ENCODE results near the gene NOC4L. TPM values are rescaled to one million over a fixed set of nuclear protein-coding genes. Genes with fewer than 3 reads are reported as not detected.

The NOC4L gene
- polyA plus RNA-seq, 1 donor (not counting 4 experiments of a cell fraction or from before 2014, with no cell fraction given) = 3.7 TPM

- TF ChIP-seq, protein P1, sequence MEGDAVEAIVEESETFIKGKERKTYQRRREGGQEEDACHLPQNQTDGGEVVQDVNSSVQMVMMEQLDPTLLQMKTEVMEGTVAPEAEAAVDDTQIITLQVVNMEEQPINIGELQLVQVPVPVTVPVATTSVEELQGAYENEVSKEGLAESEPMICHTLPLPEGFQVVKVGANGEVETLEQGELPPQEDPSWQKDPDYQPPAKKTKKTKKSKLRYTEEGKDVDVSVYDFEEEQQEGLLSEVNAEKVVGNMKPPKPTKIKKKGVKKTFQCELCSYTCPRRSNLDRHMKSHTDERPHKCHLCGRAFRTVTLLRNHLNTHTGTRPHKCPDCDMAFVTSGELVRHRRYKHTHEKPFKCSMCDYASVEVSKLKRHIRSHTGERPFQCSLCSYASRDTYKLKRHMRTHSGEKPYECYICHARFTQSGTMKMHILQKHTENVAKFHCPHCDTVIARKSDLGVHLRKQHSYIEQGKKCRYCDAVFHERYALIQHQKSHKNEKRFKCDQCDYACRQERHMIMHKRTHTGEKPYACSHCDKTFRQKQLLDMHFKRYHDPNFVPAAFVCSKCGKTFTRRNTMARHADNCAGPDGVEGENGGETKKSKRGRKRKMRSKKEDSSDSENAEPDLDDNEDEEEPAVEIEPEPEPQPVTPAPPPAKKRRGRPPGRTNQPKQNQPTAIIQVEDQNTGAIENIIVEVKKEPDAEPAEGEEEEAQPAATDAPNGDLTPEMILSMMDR (optimal IDR thresholded peaks at IDR 0.05 in 1 of 3, IDR thresholded peaks at IDR 0.05 in 1 of 3, conservative IDR thresholded peaks at IDR 0.05 in 1 of 3; ENCODE audit: extremely low read depth in 1 of 3, insufficient read depth in 2 of 3, low read length in 3 of 3) = peak; percentile 79 to 99 (median 90)
- TF ChIP-seq EZH2 (IDR thresholded peaks at IDR 0.05; ENCODE audit: low read length) = no peak
- peaks cover 9% of the 10 kb centered on the region for H3K9me3 ChIP-seq (ENCODE audit: control insufficient read depth, low read depth, low read length)
- peak overlapping the region in 1 of 3 experiments; percentile 27 for H3K4me3 ChIP-seq (ENCODE audit: control insufficient read depth in 2 of 3, extremely low read depth in 1 of 3, insufficient read depth in 2 of 3, low read depth in 1 of 3, low read length in 3 of 3)
- no peak overlapping the region for H2AFZ ChIP-seq (ENCODE audit: control insufficient read depth, low read length)
- H3K9me1 ChIP-seq (ENCODE audit: control insufficient read depth, extremely low read depth, insufficient read depth, low read length) = no peaks in the 10 kb centered on the region
- H3K27me3 ChIP-seq (ENCODE audit: control insufficient read depth, extremely low read depth, insufficient read depth, low read length) = no peaks in the 10 kb centered on the region
- dilution Hi-C loops (cut with MboI; ENCODE audit: extremely low pct_ligation_motif_present, low sequenced_read_pairs) = no loop called here
- H3K27ac ChIP-seq (ENCODE audit: control insufficient read depth, insufficient read depth, low read length) = no peak overlapping the region
- H4K20me1 ChIP-seq (ENCODE audit: control insufficient read depth, extremely low read depth, insufficient read depth, low read length) = no peaks in the 10 kb centered on the region
- H3K79me2 ChIP-seq (ENCODE audit: control insufficient read depth, insufficient read depth, low read length) = no peaks in the 10 kb centered on the region
- FAIRE-seq (no peak), DNase-seq (ENCODE audit: low read depth, low spot score) (no peak)
- H3K4me1 ChIP-seq (ENCODE audit: control insufficient read depth, extremely low read depth, insufficient read depth, low read length) = no peaks in the 10 kb centered on the region
- no peak overlapping the region for H3K9ac ChIP-seq (ENCODE audit: control insufficient read depth, extremely low read depth, insufficient read depth, low read length)
- H3K36me3 ChIP-seq (ENCODE audit: control insufficient read depth in 2 of 2, extremely low read depth in 1 of 2, insufficient read depth in 2 of 2, low read length in 2 of 2) = peaks cover 5 to 7% of the 10 kb centered on the region in 2 experiments
- H3K4me2 ChIP-seq (ENCODE audit: control insufficient read depth, extremely low read depth, insufficient read depth, low read depth, low read length) = peak overlapping the region; percentile 60
Observed at GRCh38 chr12:132153501-132154340, 9.5 kb downstream of the NOC4L start.

DNA sequence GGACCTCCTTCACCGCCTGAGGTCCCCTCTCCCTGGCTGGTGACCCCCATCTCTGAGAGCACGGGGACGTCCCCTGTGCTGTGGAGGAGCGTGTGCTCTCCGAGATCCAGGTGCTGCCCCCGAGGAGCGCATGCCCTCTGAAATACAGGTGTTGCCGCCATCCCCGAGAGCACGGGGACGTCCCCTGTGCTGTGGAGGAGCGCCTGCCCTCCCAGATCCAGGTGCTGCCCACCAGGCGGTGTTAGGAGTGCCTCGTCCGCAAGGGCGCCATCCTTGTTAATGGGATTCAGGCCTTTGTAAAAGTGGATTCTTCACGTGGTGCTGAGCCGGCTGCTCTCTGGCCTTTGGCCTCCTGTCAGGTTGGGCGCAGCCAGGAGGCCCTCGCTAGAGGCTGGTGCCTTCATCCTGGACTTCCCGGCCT is 10.1 kb downstream of the NOC4L start:
- Histone ChIP-seq H3K9me1 (ENCODE audit: control insufficient read depth, extremely low read depth, insufficient read depth, low read length) (no peaks in the 10 kb centered on the region), H3K36me3 (ENCODE audit: control insufficient read depth in 2 of 2, extremely low read depth in 1 of 2, insufficient read depth in 2 of 2, low read length in 2 of 2) (peaks cover 5 to 7% of the 10 kb centered on the region in 2 experiments), H2AFZ (ENCODE audit: control insufficient read depth, low read length) (no peak overlapping the region), H3K4me1 (ENCODE audit: control insufficient read depth, extremely low read depth, insufficient read depth, low read length) (no peaks in the 10 kb centered on the region), H3K79me2 (ENCODE audit: control insufficient read depth, insufficient read depth, low read length) (no peaks in the 10 kb centered on the region), H4K20me1 (ENCODE audit: control insufficient read depth, extremely low read depth, insufficient read depth, low read length) (no peaks in the 10 kb centered on the region), H3K4me3 (ENCODE audit: control insufficient read depth in 2 of 3, extremely low read depth in 1 of 3, insufficient read depth in 2 of 3, low read depth in 1 of 3, low read length in 3 of 3) (no peak overlapping the region), H3K9ac (ENCODE audit: control insufficient read depth, extremely low read depth, insufficient read depth, low read length) (no peak overlapping the region), H3K27me3 (ENCODE audit: control insufficient read depth, extremely low read depth, insufficient read depth, low read length) (no peaks in the 10 kb centered on the region), H3K4me2 (ENCODE audit: control insufficient read depth, extremely low read depth, insufficient read depth, low read depth, low read length) (peak overlapping the region; percentile 60), H3K9me3 (ENCODE audit: control insufficient read depth, low read depth, low read length) (peaks cover 9% of the 10 kb centered on the region), H3K27ac (ENCODE audit: control insufficient read depth, insufficient read depth, low read length) (no peak overlapping the region)
- no peak for DNase-seq (ENCODE audit: low read depth, low spot score)
- no peak for FAIRE-seq
- dilution Hi-C loops (cut with MboI; ENCODE audit: extremely low pct_ligation_motif_present, low sequenced_read_pairs) = no loop called here
- TF ChIP-seq EZH2 (IDR thresholded peaks at IDR 0.05; ENCODE audit: low read length) = no peak
- TF ChIP-seq, protein P1 (optimal IDR thresholded peaks at IDR 0.05 in 1 of 3, IDR thresholded peaks at IDR 0.05 in 1 of 3, conservative IDR thresholded peaks at IDR 0.05 in 1 of 3; ENCODE audit: extremely low read depth in 1 of 3, insufficient read depth in 2 of 3, low read length in 3 of 3) = no peak

All from keratinocyte (primary cell).